Liver (tissue), 3 donors: Measurements from ENCODE around the gene QDPR.

Source experiments
- FOXA1 ChIP-seq: IDR thresholded peaks from 2 replicates; pipeline ENCODE4 v1.6.1; 2016; ENCODE audit warnings: antibody characterized with exemption
- FOXA2 ChIP-seq: IDR thresholded peaks from 2 replicates; pipeline ENCODE4 v1.6.1; 2016; ENCODE audit warnings: antibody characterized with exemption
- JUND ChIP-seq, 2 donors: IDR thresholded peaks; 2 replicates each; pipeline ENCODE4 v1.6.1; 2016; ENCODE audit warnings: antibody characterized with exemption in 2 of 2
- NR2F2 ChIP-seq: IDR thresholded peaks from 2 replicates; pipeline ENCODE4 v1.6.1; 2016; ENCODE audit warnings: antibody characterized with exemption
- RAD21 ChIP-seq, 2 donors: IDR thresholded peaks; 2 replicates each; pipeline ENCODE4 v1.6.1; 2016; ENCODE audit warnings: antibody characterized with exemption in 2 of 2, mild to moderate bottlenecking in 2 of 2
- RXRA ChIP-seq, 2 donors: IDR thresholded peaks; 2 replicates each; pipeline ENCODE4 v1.6.1; 2017 to 2018; ENCODE audit warnings: antibody characterized with exemption in 2 of 2, mild to moderate bottlenecking in 1 of 2
- SP1 ChIP-seq: IDR thresholded peaks from 2 replicates; pipeline ENCODE4 v1.6.1; 2018; ENCODE audit warnings: antibody characterized with exemption, mild to moderate bottlenecking
- TAF1 ChIP-seq: conservative IDR thresholded peaks from 2 replicates; pipeline ENCODE4 v1.6.1; 2016; ENCODE audit warnings: antibody characterized with exemption, mild to moderate bottlenecking
- TF ChIP-seq, protein P1 (sequence below): IDR thresholded peaks from 2 replicates; pipeline ENCODE4 v1.6.1; 2016; ENCODE audit warnings: antibody characterized with exemption
- TF ChIP-seq, protein P2 (sequence below): fragments of 150-350 bp; IDR thresholded peaks from 2 replicates; pipeline ENCODE4 v1.5.1; 2017; ENCODE audit warnings: improper control_type of control experiment, low read depth, low read length; ENCODE audit not compliant: missing input control
- TF ChIP-seq, protein P3 (sequence below): IDR thresholded peaks from 2 replicates; pipeline ENCODE4 v1.6.1; 2016; ENCODE audit warnings: antibody characterized with exemption
- TF ChIP-seq, protein P4 (sequence below): IDR thresholded peaks from 2 replicates; pipeline ENCODE4 v1.6.1; 2016; ENCODE audit warnings: antibody characterized with exemption, mild to moderate bottlenecking
- donor health status: healthy.
- donor health status: healthy.

DNA sequence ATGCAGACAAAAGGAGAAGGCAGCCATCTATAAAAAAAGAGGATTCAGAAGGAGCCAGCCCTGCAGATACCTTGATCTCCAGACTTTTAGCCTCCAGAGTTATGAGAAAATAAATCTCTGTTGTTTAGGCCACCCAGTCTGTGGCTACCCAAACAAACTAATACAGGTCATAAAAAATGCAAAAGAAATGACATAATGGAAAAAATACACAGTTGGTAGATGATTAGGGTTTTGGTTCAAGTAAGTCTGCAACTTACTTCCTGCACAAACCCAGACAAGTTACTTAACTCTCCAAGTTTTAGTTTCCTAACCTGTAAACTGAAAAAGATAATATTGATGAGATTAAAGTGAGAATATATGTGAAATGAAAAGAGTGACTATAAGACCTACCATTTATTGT lies 11.3 kb downstream of the QDPR start:
- TF ChIP-seq, protein P1, sequence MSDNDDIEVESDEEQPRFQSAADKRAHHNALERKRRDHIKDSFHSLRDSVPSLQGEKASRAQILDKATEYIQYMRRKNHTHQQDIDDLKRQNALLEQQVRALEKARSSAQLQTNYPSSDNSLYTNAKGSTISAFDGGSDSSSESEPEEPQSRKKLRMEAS = no peak
- TF ChIP-seq, protein P2, sequence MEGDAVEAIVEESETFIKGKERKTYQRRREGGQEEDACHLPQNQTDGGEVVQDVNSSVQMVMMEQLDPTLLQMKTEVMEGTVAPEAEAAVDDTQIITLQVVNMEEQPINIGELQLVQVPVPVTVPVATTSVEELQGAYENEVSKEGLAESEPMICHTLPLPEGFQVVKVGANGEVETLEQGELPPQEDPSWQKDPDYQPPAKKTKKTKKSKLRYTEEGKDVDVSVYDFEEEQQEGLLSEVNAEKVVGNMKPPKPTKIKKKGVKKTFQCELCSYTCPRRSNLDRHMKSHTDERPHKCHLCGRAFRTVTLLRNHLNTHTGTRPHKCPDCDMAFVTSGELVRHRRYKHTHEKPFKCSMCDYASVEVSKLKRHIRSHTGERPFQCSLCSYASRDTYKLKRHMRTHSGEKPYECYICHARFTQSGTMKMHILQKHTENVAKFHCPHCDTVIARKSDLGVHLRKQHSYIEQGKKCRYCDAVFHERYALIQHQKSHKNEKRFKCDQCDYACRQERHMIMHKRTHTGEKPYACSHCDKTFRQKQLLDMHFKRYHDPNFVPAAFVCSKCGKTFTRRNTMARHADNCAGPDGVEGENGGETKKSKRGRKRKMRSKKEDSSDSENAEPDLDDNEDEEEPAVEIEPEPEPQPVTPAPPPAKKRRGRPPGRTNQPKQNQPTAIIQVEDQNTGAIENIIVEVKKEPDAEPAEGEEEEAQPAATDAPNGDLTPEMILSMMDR = no peak
- TF ChIP-seq RAD21 (IDR thresholded peaks at IDR 0.05) (no peak), FOXA1 (no peak), FOXA2 (no peak), NR2F2 (no peak), TAF1 (no peak), SP1 (no peak), JUND (IDR thresholded peaks at IDR 0.05) (no peak), RXRA (IDR thresholded peaks at IDR 0.05) (no peak)
- TF ChIP-seq, protein P3, sequence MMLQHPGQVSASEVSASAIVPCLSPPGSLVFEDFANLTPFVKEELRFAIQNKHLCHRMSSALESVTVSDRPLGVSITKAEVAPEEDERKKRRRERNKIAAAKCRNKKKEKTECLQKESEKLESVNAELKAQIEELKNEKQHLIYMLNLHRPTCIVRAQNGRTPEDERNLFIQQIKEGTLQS = no peak
- TF ChIP-seq, protein P4, sequence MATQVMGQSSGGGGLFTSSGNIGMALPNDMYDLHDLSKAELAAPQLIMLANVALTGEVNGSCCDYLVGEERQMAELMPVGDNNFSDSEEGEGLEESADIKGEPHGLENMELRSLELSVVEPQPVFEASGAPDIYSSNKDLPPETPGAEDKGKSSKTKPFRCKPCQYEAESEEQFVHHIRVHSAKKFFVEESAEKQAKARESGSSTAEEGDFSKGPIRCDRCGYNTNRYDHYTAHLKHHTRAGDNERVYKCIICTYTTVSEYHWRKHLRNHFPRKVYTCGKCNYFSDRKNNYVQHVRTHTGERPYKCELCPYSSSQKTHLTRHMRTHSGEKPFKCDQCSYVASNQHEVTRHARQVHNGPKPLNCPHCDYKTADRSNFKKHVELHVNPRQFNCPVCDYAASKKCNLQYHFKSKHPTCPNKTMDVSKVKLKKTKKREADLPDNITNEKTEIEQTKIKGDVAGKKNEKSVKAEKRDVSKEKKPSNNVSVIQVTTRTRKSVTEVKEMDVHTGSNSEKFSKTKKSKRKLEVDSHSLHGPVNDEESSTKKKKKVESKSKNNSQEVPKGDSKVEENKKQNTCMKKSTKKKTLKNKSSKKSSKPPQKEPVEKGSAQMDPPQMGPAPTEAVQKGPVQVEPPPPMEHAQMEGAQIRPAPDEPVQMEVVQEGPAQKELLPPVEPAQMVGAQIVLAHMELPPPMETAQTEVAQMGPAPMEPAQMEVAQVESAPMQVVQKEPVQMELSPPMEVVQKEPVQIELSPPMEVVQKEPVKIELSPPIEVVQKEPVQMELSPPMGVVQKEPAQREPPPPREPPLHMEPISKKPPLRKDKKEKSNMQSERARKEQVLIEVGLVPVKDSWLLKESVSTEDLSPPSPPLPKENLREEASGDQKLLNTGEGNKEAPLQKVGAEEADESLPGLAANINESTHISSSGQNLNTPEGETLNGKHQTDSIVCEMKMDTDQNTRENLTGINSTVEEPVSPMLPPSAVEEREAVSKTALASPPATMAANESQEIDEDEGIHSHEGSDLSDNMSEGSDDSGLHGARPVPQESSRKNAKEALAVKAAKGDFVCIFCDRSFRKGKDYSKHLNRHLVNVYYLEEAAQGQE = no peak
